HG03103 (cell line): ENCODE results near the gene AMY2B.
"Not testable (repeated sequence)": the region's sequence is repeated elsewhere in the genome, so short reads cannot be mapped to it uniquely, and the experiment has no call there.

Source experiments
- ATAC-seq: cut with Tn5 transposase; IDR thresholded peaks from one replicate; pipeline ENCODE4 v1.9.1; 2021; ENCODE audit warnings: low read depth; ENCODE audit not compliant: unreplicated experiment

AMY2B gene

GRCh38 chr1:103571289-103571688 is at the start of gene AMY2B:
TSS of gene AMY2B (plus strand) at chr1:103571589. CDS start at chr1:103571603, 14 bp downstream.
- not testable (repeated sequence) for ATAC-seq

GRCh38 chr1:103523346-103523745 is 48.0 kb upstream of the AMY2B start:
- no peak for ATAC-seq

- ATAC-seq, result peak; percentile 49
These were observed 46.2 kb upstream of the AMY2B start for GRCh38 chr1:103525114-103525606.

GRCh38 chr1:103525607-103526507 is 45.5 kb upstream of the AMY2B start, which contains the start of gene RNPC3:
TSS of gene RNPC3 (plus strand) at chr1:103525699. CDS start at chr1:103526071, 372 bp downstream.
- ATAC-seq, result peak; percentile 58

GRCh38 chr1:103527331-103527730 is 44.1 kb upstream of the AMY2B start:
- ATAC-seq, result no peak

GRCh38 chr1:103529746-103530145 is 41.6 kb upstream of the AMY2B start:
- no peak for ATAC-seq

GRCh38 chr1:103538226-103538625 is 33.2 kb upstream of the AMY2B start:
- ATAC-seq, result no peak

GRCh38 chr1:103541431-103541830 is 30.0 kb upstream of the AMY2B start:
- ATAC-seq, result no peak

GRCh38 chr1:103546496-103546895 is 24.9 kb upstream of the AMY2B start:
- ATAC-seq, result no peak

- no peak for ATAC-seq
These were observed 23.5 kb upstream of the AMY2B start for GRCh38 chr1:103547840-103548239.

- no peak for ATAC-seq
These were observed 11.0 kb upstream of the AMY2B start for GRCh38 chr1:103560427-103560826.

GRCh38 chr1:103561124-103561523 is 10.3 kb upstream of the AMY2B start:
- not testable (repeated sequence) for ATAC-seq

GRCh38 chr1:103561643-103562395 is 9.6 kb upstream of the AMY2B start:
- peak; percentile 86 for ATAC-seq

GRCh38 chr1:103563056-103563455 is 8.3 kb upstream of the AMY2B start:
- no peak for ATAC-seq

GRCh38 chr1:103569493-103569892 is 1.9 kb upstream of the AMY2B start:
- no peak for ATAC-seq

GRCh38 chr1:103576065-103576464 is 4.7 kb downstream of the AMY2B start:
- no peak for ATAC-seq

GRCh38 chr1:103576784-103577183 is 5.4 kb downstream of the AMY2B start:
- not testable (repeated sequence) for ATAC-seq

GRCh38 chr1:103582464-103582863 is 11.1 kb downstream of the AMY2B start:
- ATAC-seq, result no peak

GRCh38 chr1:103583887-103584286 is 12.5 kb downstream of the AMY2B start:
- ATAC-seq, result no peak

GRCh38 chr1:103584537-103584936 is 13.1 kb downstream of the AMY2B start:
- ATAC-seq, result no peak

- ATAC-seq, result not testable (repeated sequence)
These were observed 31.4 kb downstream of the AMY2B start for GRCh38 chr1:103602740-103603139.
